A549 (cell line): ENCODE data around the gene ESRP2. TPM values are rescaled to one million over a fixed set of nuclear protein-coding genes. Genes with fewer than 3 reads are reported as not detected.

Source experiments
- ATAC-seq, 2 experiments: fragments of 200-7000 bp in 1 of 2; fragments of >200 bp in 1 of 2; cut with Nextera tagmentation in 1 of 2; cut with Tn5 transposase in 1 of 2; 3 replicates each; pipeline versions ENCODE4 v1.8.0 to v1.9.1; 2018 to 2020; ENCODE audit warnings: mild to moderate bottlenecking in 1 of 2, moderate library complexity in 1 of 2
- CTCF ChIA-PET: fragments of 300-600 bp; sonication (Branson Sonifier 250); formaldehyde crosslinking; extraction: SDS; loops from one replicate; lab custom pipeline; 2021; ENCODE audit warnings: antibody characterized with exemption, inconsistent platforms; lab: Yijun Ruan, JAX
- POLR2A ChIA-PET: fragments of 350-600 bp; formaldehyde crosslinking; extraction: SDS; loops from one replicate; lab custom pipeline; 2021; ENCODE audit warnings: antibody characterized with exemption, inconsistent platforms; lab: Yijun Ruan, JAX
- DNase-seq, 2 experiments: peaks; one replicate each; pipeline versions ENCODE4 v3.0.0 to v3.0.0-alpha.2; 2011 to 2016; ENCODE audit warnings: low read depth in 1 of 2, low spot score in 1 of 2
- FAIRE-seq: peaks from 2 replicates; lab custom pipeline; 2011; peaks lifted over from hg19 to GRCh38; lab: Jason Lieb, UNC
- H3K27ac ChIP-seq, 2 experiments: fragments of >200 bp; sonication (Bioruptor Twin); formaldehyde crosslinking; 3 replicates each; pipeline ENCODE4 v1.5.1; 2016 to 2017
- H3K4me1 ChIP-seq: fragments of >200 bp; sonication (Bioruptor Twin); formaldehyde crosslinking; 3 replicates; pipeline ENCODE4 v1.6.1; 2016
- H3K4me2 ChIP-seq: fragments of >200 bp; sonication (Bioruptor Twin); formaldehyde crosslinking; 3 replicates; pipeline ENCODE4 v1.6.1; 2016
- H3K4me3 ChIP-seq: fragments of >200 bp; sonication (Bioruptor Twin); formaldehyde crosslinking; 3 replicates; pipeline ENCODE4 v1.5.1; 2016
- H3K9me3 ChIP-seq: fragments of >200 bp; sonication (Bioruptor Twin); formaldehyde crosslinking; 3 replicates; pipeline ENCODE4 v1.6.1; 2016
- CBX2 ChIP-seq: fragments of 200-600 bp; sonication (generic); IDR thresholded peaks from 2 replicates; pipeline ENCODE4 v1.6.1; 2016; ENCODE audit warnings: low read depth, mild to moderate bottlenecking, borderline replicate concordance
- CHD2 ChIP-seq: fragments of 150-350 bp; IDR thresholded peaks from 2 replicates; pipeline ENCODE4 v1.6.1; 2014; ENCODE audit warnings: low read length; ENCODE audit not compliant: partially characterized antibody
- CHD4 ChIP-seq: fragments of 200-600 bp; sonication (generic); IDR thresholded peaks from 2 replicates; pipeline ENCODE4 v1.6.1; 2016; ENCODE audit warnings: antibody characterized with exemption, mild to moderate bottlenecking, borderline replicate concordance
- CTCF ChIP-seq: fragments of >200 bp; sonication (Bioruptor Twin); formaldehyde crosslinking; IDR thresholded peaks from 3 replicates; pipeline ENCODE4 v1.5.1; 2016
- EHF ChIP-seq: fragments of 250-450 bp; sonication (Bioruptor Pico); IDR thresholded peaks from 2 replicates; pipeline ENCODE4 v1.5.0; 2020; ENCODE audit warnings: mild to moderate bottlenecking
- ELK1 ChIP-seq: fragments of 150-350 bp; IDR thresholded peaks from 2 replicates; pipeline ENCODE4 v1.6.1; 2014; ENCODE audit warnings: low read depth, mild to moderate bottlenecking, low read length
- EP300 ChIP-seq, 2 experiments: fragments of >200 bp; sonication (Bioruptor Twin); formaldehyde crosslinking; IDR thresholded peaks; 2 replicates in 1 of 2; 3 replicates in 1 of 2; pipeline ENCODE4 v1.6.1; 2016 to 2017
- ESRRA ChIP-seq: fragments of 150-350 bp; IDR thresholded peaks from 2 replicates; pipeline ENCODE4 v1.6.1; 2014; ENCODE audit warnings: mild to moderate bottlenecking, low read length, borderline replicate concordance
- FOSL2 ChIP-seq, 2 experiments: fragments of 450-650 bp in 1 of 2; fragments of >200 bp in 1 of 2; sonication (Bioruptor Twin) in 1 of 2; formaldehyde crosslinking; IDR thresholded peaks; 2 replicates each; pipeline versions ENCODE4 v1.5.0 to v1.6.1; 2016 to 2020; ENCODE audit warnings: mild to moderate bottlenecking in 1 of 2, moderate library complexity in 1 of 2
- FOXS1 ChIP-seq: fragments of 250-450 bp; sonication (Bioruptor Pico); IDR thresholded peaks from 2 replicates; pipeline ENCODE4 v1.5.0; 2020; ENCODE audit warnings: mild to moderate bottlenecking, moderate library complexity
- HEYL ChIP-seq: fragments of 250-450 bp; sonication (Bioruptor Pico); IDR thresholded peaks from 2 replicates; pipeline ENCODE4 v1.8.0; 2021; ENCODE audit warnings: mild to moderate bottlenecking, moderate library complexity
- HOXB5 ChIP-seq: fragments of 250-450 bp; sonication (Bioruptor Pico); IDR thresholded peaks from 2 replicates; pipeline ENCODE4 v1.5.0; 2020; ENCODE audit warnings: mild to moderate bottlenecking, moderate library complexity
- MAFK ChIP-seq: fragments of 450-650 bp; IDR thresholded peaks from 2 replicates; pipeline ENCODE4 v1.6.1; 2014; ENCODE audit not compliant: partially characterized antibody
- NR3C1 ChIP-seq: fragments of >200 bp; sonication (Bioruptor Twin); formaldehyde crosslinking; IDR thresholded peaks from 3 replicates; pipeline ENCODE4 v1.6.1; 2017
- PHF8 ChIP-seq: fragments of 200-600 bp; sonication (generic); IDR thresholded peaks from 2 replicates; pipeline ENCODE4 v1.6.1; 2016; ENCODE audit warnings: low read depth, mild to moderate bottlenecking, antibody characterized with exemption, moderate library complexity, borderline replicate concordance
- POLR2A ChIP-seq: IDR thresholded peaks from 2 replicates; pipeline ENCODE4 v1.6.1; 2012; ENCODE audit warnings: mild to moderate bottlenecking, low read length
- POLR2AphosphoS2 ChIP-seq: conservative IDR thresholded peaks from 2 replicates; pipeline ENCODE4 v1.6.1; 2012; ENCODE audit warnings: low read length, improper control_type of control experiment, inconsistent platforms
- RARB ChIP-seq: fragments of 250-450 bp; sonication (Bioruptor Pico); IDR thresholded peaks from 2 replicates; pipeline ENCODE4 v1.8.0; 2021; ENCODE audit warnings: mild to moderate bottlenecking, moderate library complexity
- RFX5 ChIP-seq: fragments of 450-650 bp; IDR thresholded peaks from 2 replicates; pipeline ENCODE4 v1.7.1; 2014; ENCODE audit warnings: antibody characterized with exemption, mild to moderate bottlenecking, moderate library complexity
- SMC3 ChIP-seq: fragments of >200 bp; sonication (Bioruptor Twin); formaldehyde crosslinking; IDR thresholded peaks from 3 replicates; pipeline ENCODE4 v1.6.1; 2018; ENCODE audit warnings: inconsistent platforms
- SREBF2 ChIP-seq: fragments of 450-650 bp; IDR thresholded peaks from 2 replicates; pipeline ENCODE4 v1.6.1; 2014; ENCODE audit warnings: mild to moderate bottlenecking, moderate library complexity
- TFCP2L1 ChIP-seq: fragments of 250-450 bp; sonication (Bioruptor Pico); IDR thresholded peaks from 2 replicates; pipeline ENCODE4 v1.5.0; 2021; ENCODE audit warnings: mild to moderate bottlenecking
- USF2 ChIP-seq: fragments of 450-650 bp; IDR thresholded peaks from 2 replicates; pipeline ENCODE4 v1.6.1; 2014; ENCODE audit warnings: antibody characterized with exemption
- ZC3H11A ChIP-seq: fragments of 450-650 bp; IDR thresholded peaks from 2 replicates; pipeline ENCODE4 v1.6.1; 2014; ENCODE audit warnings: antibody characterized with exemption, mild to moderate bottlenecking
- ZSCAN20 ChIP-seq: fragments of 250-450 bp; sonication (Bioruptor Pico); IDR thresholded peaks from 2 replicates; pipeline ENCODE4 v1.8.0; 2022; ENCODE audit warnings: mild to moderate bottlenecking, moderate library complexity
- WGBS: methylation state at CpG from one replicate; pipeline ENCODE4 v1.1.6; 2017; ENCODE audit errors: missing lambda C conversion rate; 5-methylcytosine and 5-hydroxymethylcytosine counted together
- polyA plus RNA-seq, 4 experiments: library from polyadenylated mRNA; depleted of rRNA in 3 of 4; stranded (reverse); fragments of >200 nt; fragmentation: RNase III in 1 of 4; extraction: RNeasy Plus Mini Kit Qiagen cat#74134 plus additional on column Dnase treatment in 1 of 4; gene quantifications; 2 replicates in 3 of 4; 3 replicates in 1 of 4; pipeline ENCODE4 v1.2.3, GENCODE V29; 2011 to 2017
- TF ChIP-seq, protein P1 (sequence below): fragments of >200 bp; sonication (Bioruptor Twin); formaldehyde crosslinking; IDR thresholded peaks from 2 replicates; pipeline ENCODE4 v1.6.1; 2016
- TF ChIP-seq, protein P2 (sequence below): fragments of 200-600 bp; sonication (generic); IDR thresholded peaks from 2 replicates; pipeline ENCODE4 v1.6.1; 2016; ENCODE audit warnings: antibody characterized with exemption, mild to moderate bottlenecking, moderate library complexity

ESRP2 gene
- polyA plus RNA-seq, 2 of the 4 experiments (the other 2 are of a cell fraction) = 0.08 to 0.09 TPM

DNA sequence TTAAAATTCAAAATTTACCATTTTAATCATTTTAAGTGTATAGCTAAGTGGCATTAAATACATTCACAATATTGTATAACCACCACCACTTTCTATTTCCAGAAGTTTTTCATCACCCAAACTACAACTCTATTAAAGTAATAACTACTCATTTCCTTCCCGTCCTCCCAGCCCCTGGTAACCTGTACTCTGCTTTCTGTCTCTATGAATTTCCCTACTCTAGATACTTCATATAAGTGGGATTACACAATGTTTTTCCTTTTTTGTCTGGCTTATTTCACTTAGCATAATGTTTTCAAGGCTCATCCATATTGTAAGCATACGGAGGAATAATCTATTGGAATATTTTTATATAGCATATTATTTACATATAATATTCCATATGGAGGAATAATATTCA is 29.7 kb downstream of the ESRP2 start:
- no peak for ATAC-seq
- CTCF ChIA-PET = interaction anchor here (1.1 kb wide), 1 partner anchor 22 kb away, joined by 6 read pairs; no protein-coding TSS in a partner anchor

GRCh38 chr16:68202091-68202519 is 33.8 kb downstream of the ESRP2 start:
- no peak overlapping the region for H3K4me2 ChIP-seq
- H3K4me3 ChIP-seq = no peak overlapping the region
- ChIA-PET POLR2A (no interaction called here), CTCF (interaction anchor here (0.6 kb wide), 1 partner anchor 560 kb away, joined by 3 read pairs; no protein-coding TSS in a partner anchor)
- DNase-seq (no peak), ATAC-seq (peak in 1 of 2 experiments; percentile 34; a peak in 1 of 6 replicates), FAIRE-seq (no peak)
- peaks cover 15% of the 10 kb centered on the region for H3K4me1 ChIP-seq
- no peaks in the 10 kb centered on the region for H3K9me3 ChIP-seq
- H3K27ac ChIP-seq = no peak overlapping the region
- no peak for TF ChIP-seq TFCP2L1 (CRISPR knock-in tag)
- TF ChIP-seq HOXB5 (CRISPR knock-in tag) = no peak
- TF ChIP-seq RFX5 = no peak
- TF ChIP-seq ELK1 = no peak
- TF ChIP-seq POLR2AphosphoS2 = no peak
- TF ChIP-seq SREBF2 = no peak
- no peak for TF ChIP-seq EP300 (IDR thresholded peaks at IDR 0.05)
- no peak for TF ChIP-seq EHF
- no peak for TF ChIP-seq USF2
- TF ChIP-seq CBX2 = no peak
- TF ChIP-seq CTCF = no peak
- TF ChIP-seq, protein P1, sequence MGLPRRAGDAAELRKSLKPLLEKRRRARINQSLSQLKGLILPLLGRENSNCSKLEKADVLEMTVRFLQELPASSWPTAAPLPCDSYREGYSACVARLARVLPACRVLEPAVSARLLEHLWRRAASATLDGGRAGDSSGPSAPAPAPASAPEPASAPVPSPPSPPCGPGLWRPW = no peak
- no peak for TF ChIP-seq PHF8
- no peak for TF ChIP-seq CHD2
- TF ChIP-seq CHD4 = no peak
- no peak for TF ChIP-seq MAFK
- TF ChIP-seq, protein P2, sequence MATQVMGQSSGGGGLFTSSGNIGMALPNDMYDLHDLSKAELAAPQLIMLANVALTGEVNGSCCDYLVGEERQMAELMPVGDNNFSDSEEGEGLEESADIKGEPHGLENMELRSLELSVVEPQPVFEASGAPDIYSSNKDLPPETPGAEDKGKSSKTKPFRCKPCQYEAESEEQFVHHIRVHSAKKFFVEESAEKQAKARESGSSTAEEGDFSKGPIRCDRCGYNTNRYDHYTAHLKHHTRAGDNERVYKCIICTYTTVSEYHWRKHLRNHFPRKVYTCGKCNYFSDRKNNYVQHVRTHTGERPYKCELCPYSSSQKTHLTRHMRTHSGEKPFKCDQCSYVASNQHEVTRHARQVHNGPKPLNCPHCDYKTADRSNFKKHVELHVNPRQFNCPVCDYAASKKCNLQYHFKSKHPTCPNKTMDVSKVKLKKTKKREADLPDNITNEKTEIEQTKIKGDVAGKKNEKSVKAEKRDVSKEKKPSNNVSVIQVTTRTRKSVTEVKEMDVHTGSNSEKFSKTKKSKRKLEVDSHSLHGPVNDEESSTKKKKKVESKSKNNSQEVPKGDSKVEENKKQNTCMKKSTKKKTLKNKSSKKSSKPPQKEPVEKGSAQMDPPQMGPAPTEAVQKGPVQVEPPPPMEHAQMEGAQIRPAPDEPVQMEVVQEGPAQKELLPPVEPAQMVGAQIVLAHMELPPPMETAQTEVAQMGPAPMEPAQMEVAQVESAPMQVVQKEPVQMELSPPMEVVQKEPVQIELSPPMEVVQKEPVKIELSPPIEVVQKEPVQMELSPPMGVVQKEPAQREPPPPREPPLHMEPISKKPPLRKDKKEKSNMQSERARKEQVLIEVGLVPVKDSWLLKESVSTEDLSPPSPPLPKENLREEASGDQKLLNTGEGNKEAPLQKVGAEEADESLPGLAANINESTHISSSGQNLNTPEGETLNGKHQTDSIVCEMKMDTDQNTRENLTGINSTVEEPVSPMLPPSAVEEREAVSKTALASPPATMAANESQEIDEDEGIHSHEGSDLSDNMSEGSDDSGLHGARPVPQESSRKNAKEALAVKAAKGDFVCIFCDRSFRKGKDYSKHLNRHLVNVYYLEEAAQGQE = no peak

More for the DNA sequence above, 29.7 kb downstream of the ESRP2 start:
- whole genome bisulfite sequencing = 91% methylated on average over 2 of the region's 2 CpGs
- TF ChIP-seq ZSCAN20 (CRISPR knock-in tag) (no peak), PHF8 (no peak), POLR2A (no peak), ESRRA (no peak), HOXB5 (CRISPR knock-in tag) (no peak), CTCF (no peak), HEYL (CRISPR knock-in tag) (no peak), NR3C1 (no peak), ZC3H11A (no peak), RARB (CRISPR knock-in tag) (no peak), SMC3 (no peak), FOXS1 (CRISPR knock-in tag) (no peak), FOSL2 (IDR thresholded peaks at IDR 0.05) (no peak), FOSL2 (CRISPR knock-in tag; IDR thresholded peaks at IDR 0.05) (no peak)
- TF ChIP-seq, all 56 proteins: peak for 0
- Histone ChIP-seq H3K4me1 (no peaks in the 10 kb centered on the region), H3K9me3 (no peaks in the 10 kb centered on the region), H3K4me3 (no peak overlapping the region), H3K27ac (no peak overlapping the region), H3K4me2 (no peak overlapping the region)
- DNase-seq (no peak), FAIRE-seq (no peak)
- POLR2A ChIA-PET = no interaction called here
